ENCODE measurements around the gene B4GALT1.

B4GALT1 gene, protein sequence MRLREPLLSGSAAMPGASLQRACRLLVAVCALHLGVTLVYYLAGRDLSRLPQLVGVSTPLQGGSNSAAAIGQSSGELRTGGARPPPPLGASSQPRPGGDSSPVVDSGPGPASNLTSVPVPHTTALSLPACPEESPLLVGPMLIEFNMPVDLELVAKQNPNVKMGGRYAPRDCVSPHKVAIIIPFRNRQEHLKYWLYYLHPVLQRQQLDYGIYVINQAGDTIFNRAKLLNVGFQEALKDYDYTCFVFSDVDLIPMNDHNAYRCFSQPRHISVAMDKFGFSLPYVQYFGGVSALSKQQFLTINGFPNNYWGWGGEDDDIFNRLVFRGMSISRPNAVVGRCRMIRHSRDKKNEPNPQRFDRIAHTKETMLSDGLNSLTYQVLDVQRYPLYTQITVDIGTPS

DNA sequence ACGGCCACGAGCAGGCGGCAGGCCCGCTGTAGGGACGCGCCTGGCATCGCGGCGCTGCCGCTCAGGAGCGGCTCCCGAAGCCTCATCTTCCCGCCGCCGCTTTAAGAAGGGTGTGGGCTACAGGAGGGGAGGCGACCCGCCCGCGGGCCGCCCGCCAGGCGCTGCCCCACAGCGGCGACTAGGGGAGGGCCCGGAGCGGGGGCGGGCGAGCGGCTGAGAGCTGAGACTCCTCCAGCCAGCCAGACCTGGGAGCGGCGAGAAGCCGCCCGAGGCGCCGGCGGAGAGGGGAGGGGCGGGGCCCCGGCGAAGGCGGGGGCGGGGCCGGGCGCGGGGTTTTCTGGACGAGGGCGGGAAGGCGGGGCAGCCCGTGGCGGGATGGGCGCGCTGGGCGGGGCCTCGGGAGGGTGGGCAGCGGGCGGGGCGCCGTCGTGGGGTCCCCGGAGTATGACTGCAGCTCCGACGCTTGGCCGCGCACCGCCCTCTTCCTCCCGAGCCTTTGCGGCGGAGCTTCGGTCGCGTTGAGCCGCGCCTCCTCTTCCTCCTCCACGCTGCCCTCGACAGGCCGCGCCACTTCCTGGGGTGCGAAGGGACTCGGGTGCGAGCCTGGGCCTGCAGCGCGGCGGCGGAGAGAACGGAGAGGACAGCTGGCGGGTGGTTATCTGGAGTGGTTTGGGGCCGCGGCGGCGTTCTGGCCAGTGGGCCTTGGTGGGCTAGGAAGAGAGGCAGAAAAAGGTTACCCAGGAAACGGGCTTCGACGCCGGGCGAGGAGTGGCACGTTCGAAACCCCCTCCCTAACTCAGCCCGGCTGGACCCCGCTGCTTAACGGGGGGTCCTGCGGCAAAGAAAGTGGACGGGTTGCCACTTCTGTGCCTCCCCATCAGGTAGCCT, at the start of gene B4GALT1:
TSS of gene B4GALT1 (minus strand) at position 253 of the 888 bp plus-strand sequence. CDS start at position 86, 167 bp downstream.
- no peaks in the 10 kb centered on the region for H3K9me3 Mint-ChIP-seq
- H3K36me3 Mint-ChIP-seq, result peaks cover 4% of the 10 kb centered on the region
- peak within 1 kb of the TSS; percentile 94 for H3K4me3 Mint-ChIP-seq
- H3K27ac Mint-ChIP-seq, result peak within 1 kb of the TSS; percentile 95
- H3K4me1 Mint-ChIP-seq, result peaks cover 64% of the 10 kb centered on the region
- H3K27me3 Mint-ChIP-seq, result no peaks in the 10 kb centered on the region

DNA sequence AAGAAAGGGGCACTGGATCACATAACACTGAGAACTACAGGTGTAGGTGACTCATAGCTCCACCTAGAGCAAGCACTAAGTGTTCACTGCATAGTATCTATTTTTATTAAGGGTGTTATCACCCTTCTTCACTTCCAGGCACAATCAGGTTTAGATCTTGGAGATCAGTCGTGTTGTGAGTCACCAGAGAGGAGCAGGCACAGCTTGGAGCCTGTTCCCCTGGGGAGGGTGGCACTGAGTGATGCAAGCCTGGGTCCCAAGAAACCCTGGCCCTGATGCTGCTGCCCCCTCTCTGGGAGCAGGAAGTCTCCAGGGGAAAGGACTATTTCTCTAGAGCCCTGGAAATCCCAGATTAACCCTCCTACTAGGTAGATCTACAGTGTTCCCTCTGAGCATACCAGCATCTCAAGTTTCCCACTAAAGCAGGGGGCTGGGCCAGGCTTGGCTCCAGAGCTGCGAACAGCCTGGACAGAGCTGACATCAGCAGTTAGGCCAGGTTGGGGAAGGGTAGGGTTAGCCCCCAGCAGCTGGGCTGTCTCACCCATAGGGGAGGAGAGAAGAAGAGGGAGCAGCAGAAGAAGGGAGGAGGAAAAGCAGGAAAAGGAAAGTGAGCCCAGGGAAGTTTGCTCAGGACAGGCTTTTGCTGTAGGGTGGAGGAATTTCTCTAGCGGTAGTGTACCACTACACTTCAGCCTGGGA, 44.7 kb upstream of the B4GALT1 start:
- H3K4me3 Mint-ChIP-seq, result no peak overlapping the region
- H3K27ac Mint-ChIP-seq, result peak overlapping the region; percentile 24
- H3K9me3 Mint-ChIP-seq, result no peaks in the 10 kb centered on the region
- H3K36me3 Mint-ChIP-seq, result no peaks in the 10 kb centered on the region
- H3K4me1 Mint-ChIP-seq, result no peaks in the 10 kb centered on the region
- H3K27me3 Mint-ChIP-seq, result peaks cover 2% of the 10 kb centered on the region

DNA sequence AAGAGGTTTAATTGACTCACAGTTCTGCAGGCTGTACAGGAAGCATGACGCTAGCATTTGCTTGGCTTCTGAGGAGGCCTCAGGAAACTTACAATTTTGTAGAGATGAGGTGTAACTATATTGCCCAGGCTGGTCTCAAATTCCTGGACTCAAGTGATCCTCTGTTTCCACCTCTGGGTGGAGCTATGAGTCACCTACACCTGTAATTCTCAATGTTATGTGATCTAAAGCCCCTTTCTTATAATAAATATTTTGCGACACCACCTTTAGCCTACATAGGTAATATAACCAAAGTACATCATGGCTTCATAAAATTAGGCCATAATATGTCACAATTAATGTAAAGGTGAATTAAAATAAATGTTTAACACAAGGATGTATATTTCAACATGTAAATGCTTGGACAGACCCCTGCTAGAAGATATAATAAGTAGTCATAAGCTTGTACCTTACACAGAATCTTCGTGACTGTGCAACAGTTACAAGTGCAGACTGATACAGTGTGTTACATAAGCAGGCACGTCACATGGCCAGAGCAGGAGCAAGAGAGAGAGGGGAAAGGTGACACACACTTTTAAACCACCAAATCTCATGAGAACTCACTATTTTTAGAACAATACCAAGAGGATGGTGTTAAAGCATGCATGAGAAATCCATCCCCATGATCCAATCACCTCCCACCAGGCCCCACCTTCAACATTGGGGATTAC, 43.0 kb upstream of the B4GALT1 start:
- Mint-ChIP-seq H3K27ac (no peak overlapping the region), H3K27me3 (peaks cover 2% of the 10 kb centered on the region), H3K4me1 (no peaks in the 10 kb centered on the region), H3K36me3 (no peaks in the 10 kb centered on the region), H3K4me3 (no peak overlapping the region), H3K9me3 (no peaks in the 10 kb centered on the region)

DNA sequence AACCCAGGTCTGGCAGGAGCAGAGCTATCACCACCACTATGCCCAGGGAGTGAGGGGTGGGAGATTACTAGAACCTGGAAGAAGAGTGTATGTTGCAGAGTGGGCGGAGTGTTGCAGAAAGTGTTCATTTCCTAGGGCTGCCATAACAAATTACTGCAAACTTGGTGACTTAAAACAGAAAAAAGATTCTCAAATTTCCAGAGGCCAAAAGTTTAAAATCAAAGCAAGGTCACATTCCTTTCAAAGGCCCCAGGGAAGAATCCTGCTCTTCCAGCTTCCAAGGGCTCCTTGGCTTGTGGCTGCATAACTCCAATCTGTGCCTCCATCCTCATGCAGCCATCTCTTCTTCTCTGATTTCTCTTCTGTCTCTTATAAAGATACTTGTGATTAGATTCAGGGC, 42.3 kb upstream of the B4GALT1 start:
- no peaks in the 10 kb centered on the region for H3K4me1 Mint-ChIP-seq
- H3K27ac Mint-ChIP-seq, result no peak overlapping the region
- no peak overlapping the region for H3K4me3 Mint-ChIP-seq
- peaks cover 2% of the 10 kb centered on the region for H3K27me3 Mint-ChIP-seq
- H3K36me3 Mint-ChIP-seq, result no peaks in the 10 kb centered on the region
- no peaks in the 10 kb centered on the region for H3K9me3 Mint-ChIP-seq

DNA sequence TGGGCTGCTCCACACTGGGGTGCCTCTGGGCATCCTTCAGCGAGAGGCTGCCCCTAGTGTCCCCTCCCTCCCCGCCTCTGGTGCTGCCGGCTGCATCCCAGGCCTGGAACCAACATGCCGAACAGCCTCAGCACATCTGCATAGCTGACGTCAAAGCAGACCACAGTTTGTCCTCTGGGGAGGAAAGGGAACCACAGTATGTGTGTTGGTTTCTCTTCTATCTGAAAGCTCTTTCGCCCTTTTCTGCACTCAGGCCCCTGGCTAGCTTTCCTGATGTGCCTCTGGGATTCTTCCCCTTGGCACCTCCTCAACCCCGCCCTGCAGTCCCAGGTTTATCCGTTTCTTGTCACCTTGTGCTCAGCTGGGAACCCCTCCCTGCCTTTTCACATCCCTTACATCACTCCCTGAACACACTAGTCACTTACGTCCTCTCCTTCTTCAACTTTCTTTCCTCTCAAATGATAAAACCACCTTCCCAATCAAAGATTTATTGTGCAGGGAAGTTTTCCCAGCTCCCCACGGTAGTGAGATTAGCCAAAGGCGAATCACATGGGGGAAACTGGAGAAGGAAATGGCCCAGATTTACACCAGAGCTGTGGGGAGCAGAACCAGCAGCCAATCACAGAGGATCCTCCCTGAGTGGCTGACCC, 35.5 kb upstream of the B4GALT1 start:
- Mint-ChIP-seq H3K9me3 (no peaks in the 10 kb centered on the region), H3K27me3 (peaks cover 2% of the 10 kb centered on the region), H3K27ac (no peak overlapping the region), H3K36me3 (no peaks in the 10 kb centered on the region), H3K4me3 (no peak overlapping the region), H3K4me1 (no peaks in the 10 kb centered on the region)

DNA sequence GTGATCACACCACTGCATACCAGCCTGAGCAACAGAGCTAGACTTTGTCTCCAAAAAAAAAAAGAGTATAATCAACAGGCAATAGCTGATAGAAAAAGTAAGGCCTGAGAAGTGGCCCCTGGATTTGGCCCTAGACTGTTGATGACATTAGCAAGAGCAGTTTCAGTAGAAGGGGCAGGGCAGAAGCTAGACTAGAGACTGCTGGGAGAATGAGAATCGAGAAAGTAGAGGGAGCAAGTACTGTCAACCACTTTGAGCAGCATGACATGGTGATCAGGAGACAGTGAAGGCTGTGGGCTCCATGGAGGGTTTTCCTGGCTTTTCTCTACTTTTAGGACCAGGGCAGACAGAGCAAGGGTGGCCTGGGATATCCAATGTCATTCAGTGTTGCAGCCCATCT, 34.9 kb upstream of the B4GALT1 start:
- Mint-ChIP-seq H3K27me3 (peaks cover 2% of the 10 kb centered on the region), H3K4me3 (no peak overlapping the region), H3K36me3 (no peaks in the 10 kb centered on the region), H3K4me1 (no peaks in the 10 kb centered on the region), H3K27ac (no peak overlapping the region), H3K9me3 (no peaks in the 10 kb centered on the region)

DNA sequence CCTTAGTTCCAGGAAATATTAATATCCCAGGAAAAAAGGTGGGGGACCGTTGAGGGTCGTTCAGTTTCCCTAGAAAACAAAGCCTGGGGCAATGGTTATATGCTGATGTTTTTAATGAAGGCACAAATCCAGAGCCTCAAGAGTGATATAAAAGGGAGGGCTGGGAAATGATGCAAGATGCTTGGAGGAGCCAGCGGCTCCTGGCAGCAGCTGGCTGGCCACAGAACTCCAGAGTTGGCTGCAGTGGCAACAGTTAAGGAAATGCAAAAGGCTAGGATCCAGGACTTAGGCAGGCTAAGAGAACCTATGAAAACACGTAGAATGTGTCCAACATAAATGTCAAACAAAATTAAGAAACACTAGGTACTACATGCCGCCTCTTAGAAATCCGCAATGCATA, 31.0 kb upstream of the B4GALT1 start:
- no peaks in the 10 kb centered on the region for H3K36me3 Mint-ChIP-seq
- no peak overlapping the region for H3K27ac Mint-ChIP-seq
- no peaks in the 10 kb centered on the region for H3K9me3 Mint-ChIP-seq
- no peak overlapping the region for H3K4me3 Mint-ChIP-seq
- no peaks in the 10 kb centered on the region for H3K4me1 Mint-ChIP-seq
- H3K27me3 Mint-ChIP-seq, result no peaks in the 10 kb centered on the region

DNA sequence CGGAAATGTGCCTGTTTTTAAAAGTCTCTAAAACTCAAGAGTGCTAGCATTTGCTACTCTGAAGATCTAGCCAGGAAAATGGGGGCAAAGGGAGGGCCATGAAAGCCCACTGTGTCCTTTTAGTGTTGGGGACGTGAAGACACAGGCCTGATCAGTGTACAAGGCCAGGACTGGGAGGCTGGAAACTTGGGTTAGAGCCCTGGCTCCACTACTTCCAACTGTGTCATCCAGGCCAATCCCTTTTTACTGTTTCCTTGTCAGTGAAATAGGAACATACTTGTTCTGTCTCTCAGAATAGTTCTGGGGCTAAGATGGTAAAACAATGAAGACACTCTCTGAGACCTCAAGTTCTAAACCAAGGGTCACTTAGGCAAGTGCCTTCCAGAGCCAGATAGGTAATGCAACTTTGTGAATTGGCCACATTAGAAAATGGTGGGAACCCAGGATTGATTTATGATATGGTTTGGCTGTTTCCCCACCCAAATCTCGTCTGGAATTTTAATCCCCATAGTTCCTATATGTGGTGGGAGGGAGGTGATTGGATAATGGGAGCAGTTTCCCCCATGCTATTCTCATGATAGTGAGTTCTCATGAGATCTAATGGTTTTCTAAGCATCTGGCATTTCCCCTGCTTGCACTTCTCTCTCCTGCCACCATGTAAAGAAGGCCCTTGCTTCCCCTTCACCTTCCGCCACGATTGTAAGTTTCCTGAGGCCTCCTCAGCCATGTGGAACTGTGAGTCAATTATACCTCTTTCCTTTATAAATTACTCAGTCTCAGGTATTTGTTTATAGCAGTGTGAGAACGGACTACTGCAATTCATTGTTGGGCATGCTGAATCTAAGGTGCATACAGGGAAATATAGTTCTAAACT, 30.4 kb upstream of the B4GALT1 start:
- H3K9me3 Mint-ChIP-seq, result no peaks in the 10 kb centered on the region
- H3K36me3 Mint-ChIP-seq, result no peaks in the 10 kb centered on the region
- no peak overlapping the region for H3K4me3 Mint-ChIP-seq
- H3K4me1 Mint-ChIP-seq, result no peaks in the 10 kb centered on the region
- H3K27me3 Mint-ChIP-seq, result no peaks in the 10 kb centered on the region
- no peak overlapping the region for H3K27ac Mint-ChIP-seq

DNA sequence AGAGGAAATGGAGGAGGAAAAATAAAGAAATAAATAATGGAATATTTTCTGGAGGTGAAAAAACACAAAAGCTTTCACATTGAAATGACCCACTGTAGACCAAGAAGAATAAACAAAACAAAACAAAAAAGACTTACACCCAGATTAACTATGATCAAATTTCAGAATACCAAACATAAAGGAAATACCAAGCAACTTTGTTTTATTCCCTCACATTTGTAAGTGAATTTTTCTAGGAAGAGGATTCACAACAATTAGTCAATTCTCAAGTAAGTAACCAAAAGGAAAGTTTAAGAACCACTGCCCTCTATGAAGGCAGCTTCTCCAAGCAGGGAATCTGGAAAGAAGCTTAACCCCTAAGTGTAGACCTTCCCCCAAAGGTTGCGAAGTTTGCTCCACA, 29.6 kb upstream of the B4GALT1 start:
- Mint-ChIP-seq H3K4me3 (no peak overlapping the region), H3K36me3 (no peaks in the 10 kb centered on the region), H3K9me3 (no peaks in the 10 kb centered on the region), H3K4me1 (no peaks in the 10 kb centered on the region), H3K27ac (no peak overlapping the region), H3K27me3 (no peaks in the 10 kb centered on the region)

DNA sequence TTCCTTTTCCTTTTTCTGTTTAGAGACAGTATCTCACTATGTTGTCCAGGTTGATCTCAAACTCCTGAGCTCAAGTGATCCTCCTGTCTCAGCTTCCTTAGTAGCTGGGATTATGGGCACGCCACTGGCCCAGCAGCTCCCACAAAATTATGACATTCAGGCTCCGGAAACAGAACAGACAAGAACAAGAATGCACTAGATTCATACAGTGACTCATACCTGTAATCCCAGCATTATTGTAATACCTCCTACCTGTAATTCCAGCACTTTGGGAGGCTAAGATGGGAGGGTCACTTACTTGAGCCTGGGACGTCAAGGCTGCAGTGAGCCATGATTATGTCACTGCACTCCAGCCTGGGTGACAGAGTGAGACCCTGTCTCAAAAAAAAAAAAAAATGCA, 26.7 kb upstream of the B4GALT1 start:
- Mint-ChIP-seq H3K27me3 (no peaks in the 10 kb centered on the region), H3K4me3 (no peak overlapping the region), H3K27ac (no peak overlapping the region), H3K36me3 (no peaks in the 10 kb centered on the region), H3K4me1 (no peaks in the 10 kb centered on the region), H3K9me3 (no peaks in the 10 kb centered on the region)

DNA sequence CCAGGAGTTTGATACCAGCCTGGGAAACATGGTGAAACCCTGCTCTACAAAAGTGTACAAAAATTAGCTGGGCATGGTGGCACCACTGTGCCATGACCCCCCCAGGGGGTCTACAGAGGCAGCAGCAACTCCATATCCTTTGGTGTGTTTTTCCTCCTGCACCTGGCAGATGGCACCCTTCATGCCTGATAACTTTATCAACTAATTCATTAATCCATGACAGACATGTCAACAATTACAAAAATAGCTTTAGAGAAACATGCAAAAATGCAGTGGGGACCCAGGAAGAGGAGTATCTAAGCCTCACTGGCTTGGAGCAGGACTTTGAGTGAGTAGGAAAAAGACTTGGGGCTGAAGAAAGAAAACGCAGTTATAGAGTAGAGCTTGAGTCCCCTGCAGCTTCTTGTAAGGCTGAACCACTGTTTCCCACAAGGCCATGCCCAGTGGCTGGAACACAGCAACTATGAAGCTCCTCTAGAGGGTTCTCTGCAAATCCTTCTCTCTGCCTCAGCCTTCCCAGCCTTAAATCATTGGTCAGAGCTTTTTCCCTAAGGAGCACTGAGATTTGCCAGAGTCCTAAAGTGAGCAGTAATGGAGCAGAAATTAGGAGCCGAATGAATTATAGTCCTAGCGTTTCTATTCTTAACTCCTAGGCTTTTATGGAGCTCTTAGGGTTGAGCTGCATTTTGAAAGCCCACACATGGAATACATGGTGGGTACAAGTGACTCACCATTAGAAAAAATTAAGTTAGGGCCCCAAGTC, 25.5 kb upstream of the B4GALT1 start:
- H3K4me1 Mint-ChIP-seq, result no peaks in the 10 kb centered on the region
- no peak overlapping the region for H3K4me3 Mint-ChIP-seq
- no peaks in the 10 kb centered on the region for H3K36me3 Mint-ChIP-seq
- no peak overlapping the region for H3K27ac Mint-ChIP-seq
- H3K9me3 Mint-ChIP-seq, result no peaks in the 10 kb centered on the region
- no peaks in the 10 kb centered on the region for H3K27me3 Mint-ChIP-seq

DNA sequence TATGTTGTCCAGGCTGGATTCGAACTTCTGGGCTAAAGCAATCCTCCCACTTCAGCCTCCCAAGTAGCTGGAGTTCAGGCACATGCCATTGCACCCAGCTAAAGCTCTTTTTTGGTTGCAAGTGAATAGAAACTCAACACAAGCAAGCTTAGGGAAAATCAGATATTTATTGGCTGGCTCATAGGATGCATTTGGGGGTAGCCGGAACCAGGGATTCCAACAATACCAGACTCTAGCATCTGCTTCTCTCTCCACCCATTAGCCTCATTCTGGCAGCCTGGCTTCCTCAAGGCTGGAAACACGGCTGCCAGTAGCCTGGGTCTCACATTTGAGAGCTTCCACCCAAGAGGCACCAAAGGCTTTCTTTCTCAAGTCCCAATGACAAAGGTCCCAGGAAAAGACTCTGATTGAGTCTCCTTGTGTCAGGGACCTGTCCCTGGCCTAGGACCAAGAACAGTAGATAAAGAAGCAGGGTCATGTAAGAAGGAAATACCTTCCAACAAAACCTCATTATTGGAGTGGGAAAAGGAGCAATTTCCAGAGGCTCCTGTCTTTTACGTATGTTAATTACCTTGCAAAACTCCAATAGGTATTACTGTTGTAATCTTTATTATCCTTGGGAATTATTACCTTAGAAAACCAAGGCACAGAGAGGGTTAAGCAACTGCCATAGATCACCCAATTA, 23.0 kb upstream of the B4GALT1 start:
- Mint-ChIP-seq H3K9me3 (no peaks in the 10 kb centered on the region), H3K27ac (no peak overlapping the region), H3K4me3 (no peak overlapping the region), H3K36me3 (no peaks in the 10 kb centered on the region), H3K27me3 (no peaks in the 10 kb centered on the region), H3K4me1 (no peaks in the 10 kb centered on the region)

DNA sequence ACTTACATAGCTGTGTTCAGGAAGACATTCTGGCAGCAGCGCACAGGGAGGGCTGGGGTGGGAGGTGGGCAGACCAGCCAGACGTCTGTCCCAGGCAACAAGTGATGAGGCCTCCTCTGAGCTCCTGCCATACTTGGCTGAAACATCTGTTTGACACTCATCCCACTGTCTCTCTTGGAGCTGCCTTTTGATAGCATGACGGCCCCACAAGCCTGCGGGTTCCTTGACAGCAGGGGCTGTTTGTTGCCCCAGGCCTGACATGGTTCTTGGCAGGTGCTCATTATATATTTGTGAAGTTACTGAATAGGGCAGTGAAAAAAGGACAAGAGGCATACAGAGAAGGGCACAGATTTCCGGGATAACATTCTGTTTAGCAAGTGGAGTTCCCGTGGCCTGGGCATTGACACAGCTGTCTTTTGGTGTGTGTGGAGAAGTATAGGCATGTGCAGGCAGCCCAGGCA, 22.2 kb upstream of the B4GALT1 start:
- H3K4me1 Mint-ChIP-seq, result no peaks in the 10 kb centered on the region
- no peaks in the 10 kb centered on the region for H3K27me3 Mint-ChIP-seq
- H3K27ac Mint-ChIP-seq, result no peak overlapping the region
- no peaks in the 10 kb centered on the region for H3K36me3 Mint-ChIP-seq
- no peak overlapping the region for H3K4me3 Mint-ChIP-seq
- H3K9me3 Mint-ChIP-seq, result no peaks in the 10 kb centered on the region
